Activated T-cell treated with anti-CD3 and anti-CD28 coated beads for 1 hour (primary cell): Measurements from ENCODE around the gene ABCC3.
"Not testable (repeated sequence)": the region's sequence is repeated elsewhere in the genome, so short reads cannot be mapped to it uniquely, and the experiment has no call there.

Source experiments
- DNase-seq: peaks from one replicate; pipeline ENCODE4 v3.0.0-alpha.2; 2020; ENCODE audit warnings: low read depth

Gene ABCC3

DNA sequence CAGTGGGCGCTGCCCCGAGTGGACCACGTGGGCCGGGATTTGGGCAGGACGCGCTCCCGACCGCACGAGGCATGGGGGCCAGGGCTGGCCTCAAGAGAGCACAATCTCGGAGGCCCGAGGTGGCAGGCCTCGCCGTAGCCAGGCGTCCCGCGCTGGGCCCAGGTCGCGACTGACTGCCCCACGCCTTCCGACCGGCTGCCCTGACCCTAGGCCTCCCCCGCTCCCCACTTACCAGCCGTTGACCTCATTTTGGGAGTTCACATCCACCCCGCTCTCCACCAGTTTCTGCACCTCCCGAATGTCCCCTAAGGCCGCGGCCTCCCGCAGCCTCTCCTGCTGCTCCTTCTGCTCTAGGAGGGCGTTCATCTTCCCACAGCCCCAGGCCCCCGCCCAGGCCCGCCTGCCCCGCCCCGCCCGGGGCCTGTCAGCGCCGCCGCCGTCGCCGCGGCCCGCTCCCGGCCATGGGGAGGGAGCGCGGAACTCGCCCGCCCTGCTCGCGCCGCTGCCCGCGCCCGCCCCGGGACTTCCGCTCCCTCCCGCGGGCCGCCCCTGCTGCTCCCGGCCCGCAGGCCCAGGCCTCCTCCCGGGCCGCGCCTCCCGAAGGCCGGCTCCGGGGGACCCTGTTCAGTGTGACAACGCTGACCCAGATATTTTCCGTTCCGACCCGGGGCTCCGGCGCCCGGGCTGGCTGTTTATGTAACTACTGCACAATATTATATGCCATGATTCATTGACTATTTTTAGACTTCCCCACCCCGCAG is 72.8 kb downstream of the ABCC3 start, which contains the start of gene ANKRD40:
Gene ANKRD40 (minus strand): TSS at position 626 of the 761 bp plus-strand sequence. CDS start 260 bp downstream, at position 366.
- DNase-seq: peak; percentile 83

GRCh38 chr17:50708050-50709000 is 73.6 kb downstream of the ABCC3 start:
- no peak for DNase-seq

DNA sequence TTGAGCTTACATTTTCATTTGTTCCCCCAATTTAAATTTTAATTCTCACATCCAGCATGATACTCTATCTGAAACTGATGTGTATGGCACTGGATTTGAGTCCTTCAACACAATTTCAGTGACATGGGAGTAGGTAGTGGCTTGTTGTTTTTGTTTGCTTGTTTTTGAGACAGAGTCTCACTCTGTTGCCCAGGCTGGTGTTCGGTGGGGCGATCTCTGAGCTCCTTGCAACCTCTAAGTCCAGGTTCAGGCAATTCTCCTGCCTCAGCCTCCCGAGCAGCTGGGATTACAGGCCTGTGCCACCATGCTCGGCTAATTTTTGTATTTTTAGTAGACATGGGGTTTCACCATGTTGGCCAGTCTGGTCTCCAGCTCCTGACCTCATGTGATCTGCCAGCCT is 74.4 kb downstream of the ABCC3 start:
- DNase-seq: not testable (repeated sequence)

DNA sequence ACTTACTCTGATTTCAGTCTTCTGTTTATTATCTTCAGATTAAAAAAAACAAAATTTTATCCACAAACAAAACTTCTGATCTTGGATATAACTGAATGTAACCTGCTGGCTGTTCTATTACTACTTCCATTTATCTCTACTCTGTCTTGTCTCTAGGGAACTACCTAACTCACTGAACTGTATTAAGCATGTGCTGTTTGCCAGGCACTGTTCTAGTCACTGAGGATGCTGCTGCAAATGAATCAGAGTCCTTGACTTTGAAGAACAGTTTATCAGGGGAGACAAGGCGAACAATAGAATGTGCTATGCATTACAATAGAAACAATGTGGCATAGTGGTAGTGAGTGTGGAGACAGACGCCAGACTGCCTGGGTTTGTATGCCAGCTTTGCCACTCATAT is 75.3 kb downstream of the ABCC3 start:
- DNase-seq: no peak

- DNase-seq: no peak
These were observed 76.0 kb downstream of the ABCC3 start for GRCh38 chr17:50710650-50711049.

GRCh38 chr17:50712641-50713040 is 78.0 kb downstream of the ABCC3 start:
- DNase-seq: no peak

DNA sequence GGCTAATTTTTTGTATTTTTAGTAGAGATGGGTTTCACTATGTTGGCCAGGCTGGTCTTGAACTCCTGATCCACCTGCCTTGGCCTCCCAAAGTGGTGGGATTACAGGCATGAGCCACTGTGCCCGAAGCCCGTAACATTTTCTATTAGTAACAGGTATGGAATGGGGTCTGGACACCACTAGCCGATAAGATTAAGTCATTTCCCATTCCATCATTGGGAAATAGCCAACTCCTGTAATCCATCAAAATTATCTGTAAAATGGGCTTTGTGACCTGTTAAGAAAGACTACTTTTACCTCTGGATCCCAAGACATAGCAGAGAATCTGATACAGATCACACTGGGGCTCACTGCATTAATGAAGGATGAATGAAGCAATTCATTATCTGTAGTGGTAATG is 80.8 kb downstream of the ABCC3 start:
- DNase-seq: no peak

DNA sequence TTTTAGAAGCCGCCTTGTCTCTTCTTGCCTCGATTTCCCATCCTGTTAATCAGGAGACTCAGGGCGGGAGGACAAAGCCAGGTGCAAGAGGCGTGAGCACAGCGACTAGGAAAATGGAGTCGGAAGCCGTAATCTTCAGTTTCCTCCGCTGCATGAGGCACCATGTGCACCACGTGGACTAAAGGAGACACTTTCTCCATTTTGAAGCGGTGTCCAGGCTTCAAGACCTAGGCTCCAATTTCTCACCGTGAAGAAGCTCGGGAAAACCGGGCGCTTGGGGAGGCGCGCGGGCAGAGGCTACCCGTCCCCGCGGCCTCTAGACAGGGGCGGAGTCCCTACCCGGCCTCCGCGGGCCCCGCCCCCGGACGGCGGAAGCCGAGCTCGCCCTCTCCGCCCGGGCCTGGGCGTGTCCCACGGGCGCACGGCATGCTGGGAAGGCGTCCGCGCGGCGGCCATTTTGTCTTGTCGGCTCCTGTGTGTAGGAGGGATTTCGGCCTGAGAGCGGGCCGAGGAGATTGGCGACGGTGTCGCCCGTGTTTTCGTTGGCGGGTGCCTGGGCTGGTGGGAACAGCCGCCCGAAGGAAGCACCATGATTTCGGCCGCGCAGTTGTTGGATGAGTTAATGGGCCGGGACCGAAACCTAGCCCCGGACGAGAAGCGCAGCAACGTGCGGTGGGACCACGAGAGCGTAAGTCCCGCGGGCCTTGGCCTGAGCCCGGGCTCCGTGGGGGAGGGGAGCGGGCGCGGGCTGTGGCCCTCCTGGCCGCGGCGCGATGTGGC is 84.7 kb downstream of the ABCC3 start, which contains the start of gene LUC7L3:
Gene LUC7L3 (plus strand): TSS at position 460 of the 780 bp plus-strand sequence. CDS start 130 bp downstream, at position 590.
- peak; percentile 89 for DNase-seq

DNA sequence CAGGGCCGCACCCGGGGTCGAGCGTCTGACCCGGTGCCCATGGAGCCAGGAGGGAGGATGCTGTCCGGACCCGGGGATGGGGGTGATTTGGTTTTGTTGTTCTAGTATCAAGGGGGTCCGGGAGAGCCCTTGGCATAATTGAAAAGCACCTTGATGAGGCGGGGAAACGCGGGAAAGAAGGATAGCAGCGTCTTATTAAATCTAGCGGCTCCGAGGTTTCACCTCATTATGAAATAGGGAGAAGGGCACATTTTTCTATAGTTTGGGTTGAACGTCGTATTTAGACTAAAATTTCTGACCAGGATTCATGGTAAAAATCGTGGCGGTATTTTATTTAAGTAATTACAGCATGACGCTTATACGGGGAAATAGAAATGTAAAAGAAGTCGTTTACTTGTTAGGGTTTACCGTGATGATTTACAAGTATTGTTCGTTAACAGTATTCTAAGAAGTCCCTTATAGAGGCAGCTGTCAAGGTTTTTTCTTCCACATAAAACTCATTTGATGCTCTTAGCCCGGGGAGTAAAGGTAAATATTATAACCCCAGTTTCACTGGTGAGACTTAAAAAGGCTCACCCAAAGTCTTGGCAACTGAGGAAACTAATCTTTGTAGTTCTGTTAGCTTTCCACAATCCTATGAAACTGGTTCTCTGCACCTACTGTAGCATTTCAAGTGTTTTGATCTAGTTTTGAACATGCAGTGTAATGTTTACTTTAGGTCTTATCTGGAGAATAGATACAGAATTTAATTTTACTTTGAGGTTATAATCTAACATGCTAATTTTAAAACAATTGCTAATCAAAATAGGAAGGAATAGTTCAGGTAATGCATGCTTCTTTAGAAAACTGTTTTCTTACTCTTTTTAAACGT is 85.5 kb downstream of the ABCC3 start:
- no peak for DNase-seq

GRCh38 chr17:50721194-50722010 is 86.7 kb downstream of the ABCC3 start:
- no peak for DNase-seq

- DNase-seq: no peak
These were observed 88.1 kb downstream of the ABCC3 start for GRCh38 chr17:50722746-50723145.

GRCh38 chr17:50724622-50725021 is 89.9 kb downstream of the ABCC3 start:
- DNase-seq: not testable (repeated sequence)

DNA sequence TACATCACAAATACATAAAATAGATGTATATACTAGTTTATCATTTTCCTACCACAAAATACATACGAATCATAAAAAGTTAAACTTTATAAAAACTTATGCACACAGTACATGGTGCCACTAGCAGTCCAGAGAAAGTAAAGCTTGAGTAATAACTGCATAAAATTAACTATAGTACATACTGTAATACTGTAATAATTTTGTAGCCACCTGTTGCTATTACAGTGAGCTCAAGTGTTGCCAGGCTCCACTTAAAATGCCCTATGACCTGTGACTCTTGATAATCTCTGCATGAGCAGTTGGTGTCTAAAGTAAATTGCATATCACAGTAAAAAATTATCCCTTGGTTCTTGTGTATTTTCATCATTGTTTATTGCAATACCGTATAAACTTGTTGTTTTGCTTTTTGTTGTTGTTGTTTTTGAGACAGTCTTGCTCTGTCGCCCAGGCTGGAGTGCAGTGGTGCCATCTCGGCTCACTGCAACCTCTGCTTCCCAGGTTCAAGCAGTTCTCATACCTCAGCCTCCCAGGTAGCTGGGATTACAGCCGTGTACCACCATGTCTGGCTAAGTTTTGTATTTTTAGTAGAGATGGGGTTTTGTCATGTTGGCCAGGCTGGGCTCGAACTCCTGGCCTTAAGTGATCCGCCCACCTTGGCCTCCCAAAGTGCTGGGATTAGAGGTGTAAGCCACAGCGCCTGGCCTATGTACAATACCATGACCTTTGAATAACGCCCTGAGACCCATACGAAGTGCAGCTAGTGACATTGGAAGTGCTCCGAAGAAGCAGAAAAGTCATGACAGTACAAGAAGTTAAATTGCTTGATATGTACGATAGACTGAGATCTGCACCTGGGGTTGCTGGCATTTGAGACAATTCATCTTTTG is 91.3 kb downstream of the ABCC3 start:
- DNase-seq: no peak

GRCh38 chr17:50728112-50728429 is 93.4 kb downstream of the ABCC3 start:
- no peak for DNase-seq

- no peak for DNase-seq
These were observed 94.4 kb downstream of the ABCC3 start for GRCh38 chr17:50728881-50729765.

- no peak for DNase-seq
These were observed 97.1 kb downstream of the ABCC3 start for GRCh38 chr17:50731575-50732460.

GRCh38 chr17:50735287-50735686 is 100.6 kb downstream of the ABCC3 start:
- no peak for DNase-seq
